ENCODE data around the gene CREG2.

DNA sequence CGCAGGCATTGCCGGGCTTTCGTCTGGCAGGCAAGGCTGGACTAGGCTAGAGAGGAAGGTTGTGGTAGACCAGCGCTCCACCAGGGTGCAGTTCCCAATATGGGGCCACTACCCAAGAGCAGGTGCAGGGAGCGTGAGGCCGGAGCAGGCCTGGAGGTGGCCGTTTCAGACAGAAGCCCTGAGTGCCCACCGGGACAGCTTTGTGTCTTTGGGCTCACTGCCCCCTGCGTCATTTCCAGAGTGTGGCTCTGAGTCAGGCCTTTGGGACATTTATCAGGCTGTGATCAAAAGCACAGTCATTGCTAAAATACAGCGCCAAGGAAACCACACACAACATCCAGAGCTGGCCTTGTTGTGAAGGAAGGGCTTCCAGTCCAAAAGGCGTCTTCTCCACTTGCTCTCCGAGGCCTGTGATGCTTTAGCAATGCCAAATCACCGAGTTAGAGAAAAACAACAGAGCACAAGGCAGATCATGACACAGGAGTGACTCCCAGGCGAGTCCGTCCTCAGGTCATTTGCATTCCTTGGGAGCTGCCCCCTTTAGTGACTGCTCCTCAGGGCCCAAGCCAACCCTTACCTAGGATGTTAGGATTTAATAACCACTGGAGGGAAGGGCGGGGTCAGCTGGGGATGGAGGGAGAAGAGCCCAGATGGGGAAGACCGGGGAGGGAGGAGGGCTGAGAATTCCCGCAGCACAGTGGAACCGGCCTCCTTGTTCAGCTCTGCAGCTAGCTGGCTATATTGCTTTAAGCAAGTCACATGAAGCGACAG is 45.3 kb upstream of the CREG2 start:
- TF ChIP-seq, protein P1, sequence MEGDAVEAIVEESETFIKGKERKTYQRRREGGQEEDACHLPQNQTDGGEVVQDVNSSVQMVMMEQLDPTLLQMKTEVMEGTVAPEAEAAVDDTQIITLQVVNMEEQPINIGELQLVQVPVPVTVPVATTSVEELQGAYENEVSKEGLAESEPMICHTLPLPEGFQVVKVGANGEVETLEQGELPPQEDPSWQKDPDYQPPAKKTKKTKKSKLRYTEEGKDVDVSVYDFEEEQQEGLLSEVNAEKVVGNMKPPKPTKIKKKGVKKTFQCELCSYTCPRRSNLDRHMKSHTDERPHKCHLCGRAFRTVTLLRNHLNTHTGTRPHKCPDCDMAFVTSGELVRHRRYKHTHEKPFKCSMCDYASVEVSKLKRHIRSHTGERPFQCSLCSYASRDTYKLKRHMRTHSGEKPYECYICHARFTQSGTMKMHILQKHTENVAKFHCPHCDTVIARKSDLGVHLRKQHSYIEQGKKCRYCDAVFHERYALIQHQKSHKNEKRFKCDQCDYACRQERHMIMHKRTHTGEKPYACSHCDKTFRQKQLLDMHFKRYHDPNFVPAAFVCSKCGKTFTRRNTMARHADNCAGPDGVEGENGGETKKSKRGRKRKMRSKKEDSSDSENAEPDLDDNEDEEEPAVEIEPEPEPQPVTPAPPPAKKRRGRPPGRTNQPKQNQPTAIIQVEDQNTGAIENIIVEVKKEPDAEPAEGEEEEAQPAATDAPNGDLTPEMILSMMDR (IDR thresholded peaks at IDR 0.05; ENCODE audit: low read length): no peak
- TF ChIP-seq EZH2 (optimal IDR thresholded peaks at IDR 0.05; ENCODE audit: low read depth, low read length): no peak
- TF ChIP-seq EZH2phosphoT487 (IDR thresholded peaks at IDR 0.05; ENCODE audit: low read length): no peak
